Duodenal mucosa (tissue), 2 donors: ENCODE measurements around the gene ELMO1.
A peak's percentile ranks its signal among the peaks of the same experiment; 100 is the strongest.

Experiments used
- H3K27ac ChIP-seq: one replicate; pipeline ENCODE4 v1.7.0; 2013; ENCODE audit warnings: low read depth, low read length
- H3K27me3 ChIP-seq, 2 donors: one replicate each; pipeline ENCODE4 v1.7.0; 2013; ENCODE audit warnings: low read length in 2 of 2, control low read depth in 1 of 2; ENCODE audit not compliant: insufficient read depth in 2 of 2, control insufficient read depth in 1 of 2
- H3K36me3 ChIP-seq, 2 donors: one replicate each; pipeline ENCODE4 v1.7.0; 2013; ENCODE audit warnings: low read length in 2 of 2, control low read depth in 1 of 2; ENCODE audit not compliant: insufficient read depth in 2 of 2, control insufficient read depth in 1 of 2
- H3K4me1 ChIP-seq, 2 donors: one replicate each; pipeline ENCODE4 v1.7.0; 2013; ENCODE audit warnings: low read length in 2 of 2, control low read depth in 1 of 2; ENCODE audit not compliant: insufficient read depth in 2 of 2, control insufficient read depth in 1 of 2
- H3K4me3 ChIP-seq, 2 donors: one replicate each; pipeline ENCODE4 v1.7.0; 2013; ENCODE audit warnings: low read length in 2 of 2, low read depth in 1 of 2
- H3K9ac ChIP-seq, 2 donors: one replicate each; pipeline ENCODE4 v1.7.0; 2013; ENCODE audit warnings: low read length in 2 of 2, low read depth in 1 of 2
- H3K9me3 ChIP-seq, 2 donors: one replicate each; pipeline ENCODE4 v1.7.0; 2013; ENCODE audit warnings: low read length in 2 of 2, control low read depth in 1 of 2; ENCODE audit not compliant: control insufficient read depth in 1 of 2

Gene ELMO1

DNA sequence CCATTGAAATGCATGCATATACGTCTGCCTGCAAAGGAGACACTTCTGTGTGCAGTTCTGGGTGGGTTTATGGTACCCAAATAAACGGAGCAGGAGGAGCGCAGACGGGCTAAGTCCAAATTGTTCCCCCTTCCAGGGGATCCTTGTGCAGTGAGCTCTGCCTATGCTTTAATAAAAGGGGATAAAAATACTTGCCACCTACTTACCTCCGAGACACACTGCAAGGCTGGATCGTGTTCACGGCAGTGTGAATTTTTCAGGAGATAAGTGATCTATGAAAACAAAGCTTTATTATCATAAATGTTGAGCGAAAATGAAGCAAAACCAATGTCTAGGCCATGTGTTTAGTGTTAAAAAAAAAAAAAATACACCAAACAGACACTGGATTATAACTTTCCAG, 415.5 kb downstream of the ELMO1 start:
- no peak overlapping the region for H3K27ac ChIP-seq
- H3K36me3 ChIP-seq = no peaks in the 10 kb centered on the region
- no peaks in the 10 kb centered on the region for H3K9me3 ChIP-seq
- no peaks in the 10 kb centered on the region for H3K27me3 ChIP-seq
- H3K4me1 ChIP-seq = peaks cover 3 to 16% of the 10 kb centered on the region in 2 donors
- no peak overlapping the region for H3K9ac ChIP-seq
- H3K4me3 ChIP-seq = no peak overlapping the region

GRCh38 chr7:37032258-37032601, 416.4 kb downstream of the ELMO1 start:
- Histone ChIP-seq H3K4me1 (peaks cover 3 to 16% of the 10 kb centered on the region in 2 donors), H3K9ac (no peak overlapping the region), H3K9me3 (no peaks in the 10 kb centered on the region), H3K4me3 (no peak overlapping the region), H3K36me3 (no peaks in the 10 kb centered on the region), H3K27me3 (no peaks in the 10 kb centered on the region), H3K27ac (peak overlapping the region; percentile 30)

DNA sequence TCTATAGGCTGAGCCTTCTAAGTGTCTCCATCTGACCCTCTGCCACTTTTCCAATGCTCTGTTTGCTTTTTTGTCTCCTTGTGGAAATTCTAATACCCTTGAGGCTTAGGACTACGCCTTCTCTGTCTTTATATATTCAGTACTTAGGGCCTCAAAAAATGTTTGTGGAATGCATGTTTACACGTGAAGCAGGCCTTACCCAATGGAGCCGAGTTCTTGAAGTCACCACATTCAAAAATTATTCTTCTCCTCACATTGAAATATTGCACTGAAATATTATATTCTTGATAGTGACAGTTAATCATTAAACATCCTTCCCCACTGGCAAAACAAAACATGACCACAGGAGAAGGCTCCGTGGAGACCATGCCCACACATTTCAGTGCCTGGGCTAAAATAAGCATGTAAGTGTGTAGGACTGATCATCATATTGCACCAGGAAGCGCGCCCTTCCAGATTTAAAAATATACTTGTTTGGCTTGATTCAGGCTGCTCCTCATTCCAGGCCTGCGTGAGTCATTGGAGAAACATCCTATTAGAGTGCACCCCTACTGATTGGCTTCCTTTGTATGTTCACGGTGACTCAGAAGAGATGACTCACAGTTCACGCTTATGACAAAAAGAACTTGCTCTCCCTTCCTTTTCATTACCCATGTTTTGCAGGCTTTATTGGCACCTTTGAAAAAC, 416.9 kb downstream of the ELMO1 start:
- Histone ChIP-seq H3K27me3 (no peaks in the 10 kb centered on the region), H3K36me3 (no peaks in the 10 kb centered on the region), H3K9me3 (no peaks in the 10 kb centered on the region), H3K4me1 (peaks cover 3 to 16% of the 10 kb centered on the region in 2 donors), H3K4me3 (no peak overlapping the region), H3K27ac (peak overlapping the region; percentile 39), H3K9ac (no peak overlapping the region)

DNA sequence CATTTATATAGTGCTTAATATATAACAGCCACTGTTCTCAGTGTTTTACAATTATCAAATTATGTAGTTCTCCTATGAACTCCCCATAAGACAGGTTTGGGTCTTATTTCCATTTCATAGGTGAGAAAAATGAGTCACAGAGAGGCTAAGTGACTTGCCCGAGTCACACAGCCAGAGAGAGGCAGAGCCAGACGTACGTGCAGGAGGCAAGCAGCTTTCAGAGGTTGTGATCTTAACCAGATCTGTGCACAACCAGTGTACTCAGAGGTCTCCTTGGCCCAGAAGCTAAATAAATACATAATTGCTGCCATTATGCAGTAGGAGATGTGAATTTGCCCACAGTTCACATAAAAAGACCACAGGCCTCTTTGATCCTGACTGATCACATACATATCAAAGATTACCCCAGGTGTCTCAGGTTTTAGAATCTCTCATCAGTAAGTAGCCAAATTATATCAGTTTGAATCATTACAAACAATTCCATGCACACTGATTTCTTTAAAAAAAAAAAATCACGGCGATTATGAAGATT, 419.7 kb downstream of the ELMO1 start:
- no peak overlapping the region for H3K9ac ChIP-seq

DNA sequence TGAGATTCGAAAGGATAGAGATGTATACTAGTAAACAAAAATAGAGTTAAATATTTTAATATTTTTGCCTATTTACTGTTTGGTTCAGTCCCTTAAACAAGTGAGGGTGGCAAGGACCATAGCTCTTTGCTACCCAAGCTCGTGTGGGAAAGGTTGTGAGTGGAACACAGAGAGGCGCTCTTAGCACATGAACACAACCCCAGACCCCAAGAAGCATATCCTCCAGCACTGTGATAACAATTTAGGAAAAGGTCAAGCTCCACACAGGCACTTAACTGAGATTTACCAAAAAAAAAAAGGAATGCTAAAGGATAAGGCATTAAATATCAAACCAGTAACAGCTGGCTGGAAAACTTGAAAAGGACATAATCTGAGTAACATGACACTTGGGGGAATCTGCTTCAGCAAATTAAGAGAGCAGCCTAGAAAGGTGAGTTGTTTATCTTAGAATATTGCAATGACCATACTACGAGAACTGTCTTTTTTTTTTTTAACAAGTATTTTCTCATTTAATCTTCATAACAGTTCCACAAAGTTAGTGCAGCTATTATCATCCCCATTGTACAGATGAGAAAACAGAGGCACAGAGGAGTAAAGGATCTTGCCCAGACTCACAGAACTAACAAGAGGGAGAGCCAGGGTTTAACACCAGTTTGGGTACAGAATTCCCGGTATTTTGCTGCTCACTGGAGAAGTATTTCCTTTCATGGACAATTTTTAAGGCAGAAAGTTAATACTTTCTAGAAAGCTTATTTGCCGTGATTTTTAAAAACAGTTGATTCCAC, 420.9 kb downstream of the ELMO1 start:
- H3K4me1 ChIP-seq = peaks cover 3 to 16% of the 10 kb centered on the region in 2 donors
- H3K27ac ChIP-seq = no peak overlapping the region
- no peaks in the 10 kb centered on the region for H3K27me3 ChIP-seq
- H3K9ac ChIP-seq = no peak overlapping the region
- H3K36me3 ChIP-seq = no peaks in the 10 kb centered on the region
- no peaks in the 10 kb centered on the region for H3K9me3 ChIP-seq
- H3K4me3 ChIP-seq = no peak overlapping the region

More for the DNA sequence above, 419.7 kb downstream of the ELMO1 start:
- no peaks in the 10 kb centered on the region for H3K9me3 ChIP-seq
- no peak overlapping the region for H3K4me3 ChIP-seq
- no peaks in the 10 kb centered on the region for H3K27me3 ChIP-seq
- H3K4me1 ChIP-seq = peaks cover 3 to 16% of the 10 kb centered on the region in 2 donors
- no peak overlapping the region for H3K27ac ChIP-seq
- H3K36me3 ChIP-seq = no peaks in the 10 kb centered on the region

DNA sequence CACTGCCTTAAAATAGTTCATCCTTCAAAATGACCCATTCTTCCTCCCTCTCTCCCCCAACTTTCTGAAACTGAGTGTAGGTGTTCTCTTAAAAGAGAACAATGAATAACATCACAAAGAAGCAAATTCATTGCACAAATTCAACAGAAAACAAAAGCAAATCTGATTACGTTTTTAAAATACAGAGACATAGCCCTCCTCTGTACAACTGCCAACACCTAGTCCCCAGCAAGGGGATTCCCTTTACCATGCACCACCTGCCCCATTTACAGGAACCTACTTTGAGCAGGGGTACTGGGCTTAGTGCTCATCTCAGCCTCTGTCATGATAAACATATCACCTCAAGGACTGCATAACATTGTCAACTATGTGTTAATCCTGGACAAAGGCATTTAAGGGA, 421.6 kb downstream of the ELMO1 start:
- no peaks in the 10 kb centered on the region for H3K27me3 ChIP-seq
- H3K9me3 ChIP-seq = no peaks in the 10 kb centered on the region
- H3K36me3 ChIP-seq = no peaks in the 10 kb centered on the region
- H3K9ac ChIP-seq = no peak overlapping the region
- H3K27ac ChIP-seq = no peak overlapping the region
- H3K4me1 ChIP-seq = peaks cover under 1 to 9% of the 10 kb centered on the region in 2 donors
- no peak overlapping the region for H3K4me3 ChIP-seq

- Histone ChIP-seq H3K9me3 (no peaks in the 10 kb centered on the region), H3K4me1 (no peaks in the 10 kb centered on the region), H3K27ac (no peak overlapping the region), H3K36me3 (no peaks in the 10 kb centered on the region), H3K9ac (no peak overlapping the region), H3K27me3 (no peaks in the 10 kb centered on the region), H3K4me3 (no peak overlapping the region)
Observed at GRCh38 chr7:37018954-37019353, 429.7 kb downstream of the ELMO1 start.

- Histone ChIP-seq H3K9me3 (no peaks in the 10 kb centered on the region), H3K9ac (no peak overlapping the region), H3K36me3 (peaks cover 0 to 9% of the 10 kb centered on the region in 2 donors), H3K4me1 (no peaks in the 10 kb centered on the region), H3K4me3 (no peak overlapping the region), H3K27me3 (no peaks in the 10 kb centered on the region), H3K27ac (no peak overlapping the region)
Observed at GRCh38 chr7:37016064-37016878, 432.4 kb downstream of the ELMO1 start.

DNA sequence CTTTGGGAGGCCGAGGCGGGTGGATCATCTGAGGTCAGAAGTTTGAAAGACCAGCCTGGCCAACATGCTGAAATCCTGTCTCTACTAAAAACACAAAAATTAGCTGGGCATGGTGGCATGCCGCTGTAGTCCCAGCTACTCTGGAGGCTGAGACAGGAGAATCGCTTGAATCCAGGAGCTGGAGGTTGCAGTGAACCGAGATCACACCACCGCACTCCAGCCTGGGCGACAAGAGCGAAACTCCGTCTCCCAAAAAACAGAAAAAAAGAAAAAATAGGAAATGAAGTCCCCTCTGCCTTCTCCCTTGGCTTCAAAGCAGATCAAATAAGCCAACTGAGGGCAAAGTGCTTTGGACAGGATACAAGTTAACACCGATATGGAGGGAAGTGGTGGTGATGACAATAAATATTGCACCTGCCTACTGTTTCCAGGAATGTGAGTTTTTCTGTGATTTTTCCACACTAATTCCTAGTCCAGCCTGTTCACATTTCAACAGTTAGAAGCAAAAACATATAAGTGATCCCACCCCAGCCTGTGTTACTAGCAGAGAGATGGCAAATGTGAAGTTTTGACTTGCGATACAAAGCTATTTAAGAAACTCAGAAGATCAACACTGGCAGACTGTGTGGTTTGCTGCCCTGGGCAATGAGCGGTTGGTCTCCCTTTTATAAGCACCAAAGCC, 433.2 kb downstream of the ELMO1 start:
- Histone ChIP-seq H3K9ac (no peak overlapping the region), H3K27ac (no peak overlapping the region), H3K4me3 (no peak overlapping the region), H3K9me3 (no peaks in the 10 kb centered on the region), H3K4me1 (no peaks in the 10 kb centered on the region), H3K27me3 (no peaks in the 10 kb centered on the region), H3K36me3 (peaks cover 0 to 9% of the 10 kb centered on the region in 2 donors)
